Left renal cortex interstitium (tissue), 4 donors: Measurements from ENCODE around the gene SLC6A8. TPM values are rescaled to one million over a fixed set of nuclear protein-coding genes. Genes with fewer than 3 reads are reported as not detected.

Source experiments
- DNase-seq, 4 donors: peaks; one replicate each; pipeline ENCODE4 v3.0.0-alpha.2; 2013; ENCODE audit warnings: low read depth in 4 of 4, low spot score in 2 of 4, missing footprints in 1 of 4
- polyA plus RNA-seq, 4 donors: library from polyadenylated mRNA; unstranded; fragments of 120-200 nt; gene quantifications; one replicate each; pipeline ENCODE4 v1.2.1, GENCODE V29; 2013; ENCODE audit not compliant: insufficient read length in 4 of 4

SLC6A8 gene
- 10 to 100 TPM; 44.6 to 65.3 (median 54.8) TPM for polyA plus RNA-seq

- no peak for DNase-seq
These were observed at the start of gene SLC6A8 for GRCh38 chrX:153687121-153688039. Gene SLC6A8 (plus strand): TSS chrX:153687926. CDS start chrX:153688575, 649 bp downstream.

GRCh38 chrX:153638041-153638371, 49.7 kb upstream of the SLC6A8 start:
- no peak for DNase-seq

- DNase-seq, result no peak
These were observed 49.1 kb upstream of the SLC6A8 start for GRCh38 chrX:153638436-153639176.

- DNase-seq, result no peak
These were observed 48.3 kb upstream of the SLC6A8 start for GRCh38 chrX:153639177-153640044.

GRCh38 chrX:153640045-153640686, 47.6 kb upstream of the SLC6A8 start:
- DNase-seq, result no peak

GRCh38 chrX:153640736-153641575, 46.8 kb upstream of the SLC6A8 start:
- no peak for DNase-seq

- DNase-seq, result no peak
These were observed 46.1 kb upstream of the SLC6A8 start for GRCh38 chrX:153641627-153642026.

- DNase-seq, result no peak
These were observed 45.6 kb upstream of the SLC6A8 start for GRCh38 chrX:153642051-153642654.

GRCh38 chrX:153642655-153643430, 44.9 kb upstream of the SLC6A8 start:
- no peak for DNase-seq

- DNase-seq, result no peak
These were observed 44.0 kb upstream of the SLC6A8 start for GRCh38 chrX:153643431-153644351.

- DNase-seq, result no peak
These were observed 43.2 kb upstream of the SLC6A8 start for GRCh38 chrX:153644356-153645125.

- no peak for DNase-seq
These were observed 42.6 kb upstream of the SLC6A8 start for GRCh38 chrX:153645151-153645550.

- DNase-seq, result no peak
These were observed 41.7 kb upstream of the SLC6A8 start for GRCh38 chrX:153645921-153646488.

- no peak for DNase-seq
These were observed 40.9 kb upstream of the SLC6A8 start, which contains the start of gene DUSP9 for GRCh38 chrX:153646620-153647373. Gene DUSP9 (plus strand): TSS chrX:153647203. CDS start chrX:153647954, 751 bp downstream.
